HG03342 (cell line): Measurements from ENCODE around the gene PRKCD.

Experiments used
- ATAC-seq: cut with Tn5 transposase; IDR thresholded peaks from one replicate; pipeline ENCODE4 v1.9.1; 2021; ENCODE audit warnings: mild to moderate bottlenecking, moderate library complexity; ENCODE audit not compliant: unreplicated experiment

PRKCD gene

GRCh38 chr3:53188136-53188685, 27.2 kb downstream of the PRKCD start:
- no peak for ATAC-seq

GRCh38 chr3:53188720-53189119, 27.7 kb downstream of the PRKCD start:
- no peak for ATAC-seq

GRCh38 chr3:53189276-53189675, 28.3 kb downstream of the PRKCD start:
- no peak for ATAC-seq

GRCh38 chr3:53190659-53191058, 29.6 kb downstream of the PRKCD start:
- ATAC-seq = no peak

- no peak for ATAC-seq
Measured at GRCh38 chr3:53191836-53192480, 30.9 kb downstream of the PRKCD start.

- ATAC-seq = peak; percentile 39
Measured at GRCh38 chr3:53192608-53193007, 31.6 kb downstream of the PRKCD start.

- no peak for ATAC-seq
Measured at GRCh38 chr3:53193466-53194209, 32.6 kb downstream of the PRKCD start.

GRCh38 chr3:53194210-53195065, 33.4 kb downstream of the PRKCD start:
- ATAC-seq = no peak

GRCh38 chr3:53195066-53195450, 34.0 kb downstream of the PRKCD start:
- ATAC-seq = no peak

GRCh38 chr3:53195602-53196574, 34.9 kb downstream of the PRKCD start:
- ATAC-seq = no peak

- peak; percentile 45 for ATAC-seq
Measured at GRCh38 chr3:53196575-53197407, 35.8 kb downstream of the PRKCD start.

GRCh38 chr3:53198256-53198977, 37.4 kb downstream of the PRKCD start:
- no peak for ATAC-seq

- no peak for ATAC-seq
Measured at GRCh38 chr3:53198996-53199395, 38.0 kb downstream of the PRKCD start.

- ATAC-seq = no peak
Measured at GRCh38 chr3:53199834-53200233, 38.8 kb downstream of the PRKCD start.

- no peak for ATAC-seq
Measured at GRCh38 chr3:53200501-53201498, 39.8 kb downstream of the PRKCD start.

- no peak for ATAC-seq
Measured at GRCh38 chr3:53202331-53203015, 41.5 kb downstream of the PRKCD start.
